Activated CD4-positive, alpha-beta T cell treated with anti-CD3 and anti-CD28 coated beads, Interleukin-2, amount 50 U/mL, for 1 hour (primary cell): ENCODE measurements around the gene CIART.
"Not testable (repeated sequence)": the region's sequence is repeated elsewhere in the genome, so short reads cannot be mapped to it uniquely, and the experiment has no call there.

Source experiments
- DNase-seq: peaks from one replicate; pipeline ENCODE4 v3.0.0-alpha.2; 2020

CIART gene

GRCh38 chr1:150281758-150282557 is at the start of gene CIART:
CIART (plus strand) TSS chr1:150282554; CDS start chr1:150283268, 714 bp downstream.
- peak; percentile 67 for DNase-seq

- not testable (repeated sequence) for DNase-seq
Observed at GRCh38 chr1:150232921-150233320, 49.4 kb upstream of the CIART start.

- DNase-seq = peak; percentile 20
Observed at GRCh38 chr1:150233359-150234308, 48.7 kb upstream of the CIART start.

GRCh38 chr1:150234309-150234565 is 48.1 kb upstream of the CIART start:
- DNase-seq = no peak

GRCh38 chr1:150234566-150235293 is 47.6 kb upstream of the CIART start:
- peak; percentile 83 for DNase-seq

- peak; percentile 24 for DNase-seq
Observed at GRCh38 chr1:150235294-150235851, 47.0 kb upstream of the CIART start.

- peak; percentile 91 for DNase-seq
Observed at GRCh38 chr1:150235852-150236613, 46.3 kb upstream of the CIART start, which contains the start of gene ANP32E. ANP32E (minus strand) TSS chr1:150236112; CDS start chr1:150235786, 326 bp downstream.

- no peak for DNase-seq
Observed at GRCh38 chr1:150236614-150237100, 45.7 kb upstream of the CIART start.

GRCh38 chr1:150237176-150237575 is 45.2 kb upstream of the CIART start:
- not testable (repeated sequence) for DNase-seq

- DNase-seq = no peak
Observed at GRCh38 chr1:150237746-150238145, 44.6 kb upstream of the CIART start.

GRCh38 chr1:150243003-150243402 is 39.4 kb upstream of the CIART start:
- no peak for DNase-seq

GRCh38 chr1:150249936-150250335 is 32.4 kb upstream of the CIART start:
- no peak for DNase-seq

GRCh38 chr1:150256198-150256553 is 26.2 kb upstream of the CIART start:
- DNase-seq = no peak

GRCh38 chr1:150256554-150257341 is 25.6 kb upstream of the CIART start:
- DNase-seq = no peak

GRCh38 chr1:150257624-150258585 is 24.4 kb upstream of the CIART start, which contains the start of gene CA14:
CA14 (plus strand) TSS chr1:150257774; CDS start chr1:150258129, 355 bp downstream.
- DNase-seq = no peak

- DNase-seq = no peak
Observed at GRCh38 chr1:150259217-150259616, 23.1 kb upstream of the CIART start.

- no peak for DNase-seq
Observed at GRCh38 chr1:150259758-150260669, 22.3 kb upstream of the CIART start.

- no peak for DNase-seq
Observed at GRCh38 chr1:150261367-150261766, 21.0 kb upstream of the CIART start.
